Subcutaneous adipose tissue (tissue), 4 donors: ENCODE measurements around the gene ABTB2. TPM values are rescaled to one million over a fixed set of nuclear protein-coding genes. Genes with fewer than 3 reads are reported as not detected.

ENCODE experiments used
- CTCF ChIP-seq: fragments of 450-650 bp; IDR thresholded peaks from one replicate; pipeline ENCODE4 v1.5.1; 2016; ENCODE audit warnings: low read depth, mild to moderate bottlenecking, control low read depth, antibody characterized with exemption, moderate library complexity
- total RNA-seq, 4 donors: library from RNA; depleted of rRNA; stranded (reverse); fragments of >200 nt; gene quantifications; one replicate each; pipeline ENCODE4 v1.1.0, GENCODE V29; 2016

ABTB2 gene
- total RNA-seq, 4 donors from 2014 or later = 0.88 to 1.9 (median 1.0) TPM

GRCh38 chr11:34204396-34205279, 153.2 kb downstream of the ABTB2 start:
- no peak for TF ChIP-seq CTCF

DNA sequence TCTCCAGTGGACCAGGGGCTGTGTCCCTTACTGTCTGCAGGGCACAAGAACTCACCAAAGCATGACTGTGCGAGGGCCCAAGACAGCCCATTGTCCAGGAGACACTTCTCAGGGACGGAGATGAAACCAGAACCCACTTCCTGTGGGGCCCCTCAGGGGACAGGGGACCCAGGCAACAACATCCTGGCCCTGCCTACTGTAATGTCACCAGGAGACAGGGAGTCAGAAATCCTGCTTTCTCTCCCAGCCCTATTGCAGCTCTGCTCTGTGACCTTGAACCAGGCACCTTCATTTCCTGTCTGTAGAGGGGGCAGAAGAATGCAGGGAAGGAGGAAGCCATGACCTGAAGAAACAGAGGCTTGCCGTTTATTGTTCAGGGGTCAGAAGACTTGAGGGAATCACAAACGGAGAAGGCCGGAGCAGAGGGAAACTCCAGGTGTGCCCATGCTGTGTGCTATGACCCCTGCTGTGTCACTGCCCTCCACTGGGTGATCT, 154.4 kb downstream of the ABTB2 start:
- no peak for TF ChIP-seq CTCF

DNA sequence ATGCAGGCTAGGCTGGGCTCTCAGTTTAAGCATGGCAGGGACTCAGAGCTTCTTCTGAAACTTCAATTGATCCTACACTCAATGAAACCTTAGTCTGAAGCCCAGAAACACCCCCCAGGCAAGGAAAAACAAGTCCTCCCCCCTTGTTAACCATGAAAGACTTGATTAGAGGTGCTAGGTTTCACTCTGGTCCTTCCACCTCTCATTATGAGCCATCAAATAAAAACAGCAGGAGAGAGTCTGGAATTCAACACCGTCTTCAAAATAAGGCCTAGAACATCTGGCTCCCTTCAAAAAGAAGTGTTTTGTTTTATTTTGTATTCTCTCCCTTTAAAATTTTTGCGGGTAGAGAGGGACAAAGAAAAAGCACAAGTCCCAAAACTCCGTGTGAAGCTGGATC, 156.7 kb downstream of the ABTB2 start:
- no peak for TF ChIP-seq CTCF

DNA sequence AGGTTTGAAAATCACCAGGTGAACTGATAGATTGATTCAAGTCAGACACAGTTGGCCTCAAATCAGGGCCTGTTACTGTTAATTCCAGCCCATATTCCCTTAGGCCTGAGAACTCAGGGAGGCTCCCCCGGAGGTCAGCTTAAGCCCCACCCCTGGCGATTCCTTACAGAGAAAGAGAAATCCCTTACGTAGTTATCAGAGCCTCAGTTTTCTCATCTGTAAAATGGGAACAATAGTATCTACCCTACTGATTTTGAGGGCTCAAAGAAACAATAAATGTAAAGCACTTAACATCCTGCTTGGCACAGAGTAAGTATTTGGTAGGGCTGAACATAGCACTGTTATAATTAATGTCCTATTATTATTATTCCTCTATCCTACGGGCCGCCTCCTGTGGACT, 158.3 kb downstream of the ABTB2 start:
- no peak for TF ChIP-seq CTCF

GRCh38 chr11:34198523-34198922, 159.3 kb downstream of the ABTB2 start:
- no peak for TF ChIP-seq CTCF

GRCh38 chr11:34197256-34197655, 160.6 kb downstream of the ABTB2 start:
- no peak for TF ChIP-seq CTCF

DNA sequence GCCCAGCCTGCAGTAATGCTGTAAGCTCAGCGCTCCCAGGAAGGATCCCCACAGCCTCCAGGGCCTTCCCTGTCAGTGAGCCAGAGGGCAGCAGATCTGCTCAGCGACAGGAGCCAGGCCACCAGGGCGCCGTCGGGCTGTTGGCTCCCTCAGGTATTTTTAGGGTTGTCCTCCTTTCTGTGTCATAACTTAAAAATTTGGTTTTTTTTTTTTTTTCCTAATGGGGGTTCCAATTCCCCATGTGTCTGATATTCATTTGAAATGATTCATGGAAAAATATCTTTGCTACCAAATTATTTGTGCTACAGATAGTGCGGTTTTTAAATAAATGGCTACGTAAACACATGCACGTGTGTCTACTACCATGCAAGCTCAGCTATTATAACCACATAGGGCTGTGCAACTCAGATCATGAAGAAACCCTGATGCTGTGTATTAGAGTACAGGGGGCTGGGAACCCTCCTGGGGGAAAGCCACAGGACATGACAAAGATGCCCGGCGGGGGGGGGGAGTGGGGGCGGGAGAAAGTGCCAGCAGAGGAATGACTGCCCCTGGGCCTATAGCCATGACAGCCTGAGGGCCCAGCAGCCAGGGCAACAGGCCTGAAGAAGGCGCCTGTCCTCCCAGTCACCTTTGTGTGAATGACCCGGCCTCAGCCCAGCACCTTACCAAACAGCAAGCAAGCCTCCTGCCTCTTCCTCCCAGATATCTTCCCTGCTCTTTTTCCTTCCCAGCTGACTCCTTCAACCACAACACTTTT, 163.1 kb downstream of the ABTB2 start:
- TF ChIP-seq CTCF = no peak
